DMS53 (cell line): ENCODE results near the gene CRTC2.
A peak's percentile ranks its signal among the peaks of the same experiment; 100 is the strongest.

ENCODE experiments used
- DNase-seq: peaks from one replicate; lab custom pipeline; 2025; lab: John Stamatoyannopoulos, UW

The CRTC2 gene

GRCh38 chr1:153946622-153947241 is 11.7 kb downstream of the CRTC2 start, which contains the start of gene DENND4B:
TSS of gene DENND4B (minus strand) at chr1:153946718. CDS start at chr1:153944374, 2,344 bp downstream.
- DNase-seq: peak; percentile 92

DNA sequence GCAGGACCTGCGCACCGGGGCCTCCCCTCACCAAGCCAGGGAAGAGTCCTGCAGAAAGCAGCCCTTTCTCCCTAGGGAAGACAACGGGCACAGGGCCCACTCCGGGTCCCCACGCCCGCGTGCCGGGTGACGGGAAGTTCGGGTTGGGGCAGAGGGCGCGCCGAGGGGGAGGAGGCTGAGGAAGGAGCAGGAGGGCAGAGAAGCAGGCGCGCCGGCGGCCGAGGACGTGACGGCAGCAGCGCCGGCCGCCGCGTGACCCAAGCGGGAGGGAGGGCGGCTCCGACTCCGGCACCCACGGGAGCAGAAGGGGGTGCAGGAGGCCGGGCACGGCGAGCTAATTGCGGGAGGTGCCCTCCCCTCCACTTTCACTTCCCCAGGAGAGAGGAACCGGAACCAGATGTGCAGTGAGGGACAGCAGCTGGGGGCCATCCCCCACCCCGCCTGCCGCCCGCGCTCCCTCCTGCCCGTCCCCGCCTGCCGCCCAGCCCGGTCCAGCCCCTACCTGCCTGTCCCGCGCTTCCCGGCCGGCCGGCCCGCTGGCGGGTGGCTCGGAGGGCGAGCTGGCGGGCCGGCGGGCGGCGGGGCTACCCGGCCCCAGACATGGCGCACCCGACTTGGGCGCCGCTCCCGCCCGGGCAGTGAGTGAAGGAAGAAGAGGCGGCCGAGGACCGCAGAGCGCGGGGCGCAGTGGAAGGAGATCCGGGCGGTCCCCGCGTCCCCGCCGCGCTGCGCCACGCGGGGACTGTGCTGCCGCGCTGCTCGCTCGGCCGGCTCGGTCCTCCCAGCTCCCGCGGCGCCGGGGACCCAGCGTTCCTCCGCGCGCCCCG is 12.4 kb downstream of the CRTC2 start:
- DNase-seq: peak; percentile 86

DNA sequence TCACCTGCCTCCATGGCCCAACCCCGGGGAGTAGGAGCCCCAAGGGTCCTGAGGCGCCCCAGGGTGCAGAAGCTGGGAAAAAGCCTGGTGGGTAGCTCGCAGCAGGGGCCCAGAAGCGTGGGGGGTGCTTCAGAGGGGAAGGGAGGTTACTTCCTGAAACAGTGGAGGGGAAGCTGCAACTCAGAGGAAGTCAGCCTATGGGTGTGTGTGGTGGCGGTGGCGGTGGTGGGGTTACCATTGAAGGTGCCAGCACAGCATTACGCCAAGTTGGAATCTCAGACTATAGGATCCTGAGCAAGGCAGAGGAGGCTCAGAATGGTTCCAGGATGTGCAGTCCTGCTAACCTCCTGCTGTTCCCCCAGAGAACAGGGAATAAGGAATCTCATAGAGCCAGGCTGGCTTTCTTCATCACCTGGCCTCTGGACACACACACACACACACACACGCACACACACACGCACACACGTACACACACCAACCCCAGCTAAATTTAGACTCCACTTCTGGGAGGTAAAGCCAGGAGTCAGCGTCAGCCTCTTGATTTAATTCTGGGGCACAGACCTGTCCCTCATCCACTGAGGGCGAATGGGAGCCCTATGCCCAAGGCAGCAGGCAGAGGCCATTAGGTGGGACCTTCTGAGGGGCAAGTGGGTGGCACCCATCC is 13.1 kb downstream of the CRTC2 start:
- DNase-seq: peak; percentile 68

GRCh38 chr1:153944827-153945117 is 13.6 kb downstream of the CRTC2 start:
- no peak for DNase-seq

GRCh38 chr1:153944005-153944826 is 14.2 kb downstream of the CRTC2 start:
- DNase-seq: no peak

DNA sequence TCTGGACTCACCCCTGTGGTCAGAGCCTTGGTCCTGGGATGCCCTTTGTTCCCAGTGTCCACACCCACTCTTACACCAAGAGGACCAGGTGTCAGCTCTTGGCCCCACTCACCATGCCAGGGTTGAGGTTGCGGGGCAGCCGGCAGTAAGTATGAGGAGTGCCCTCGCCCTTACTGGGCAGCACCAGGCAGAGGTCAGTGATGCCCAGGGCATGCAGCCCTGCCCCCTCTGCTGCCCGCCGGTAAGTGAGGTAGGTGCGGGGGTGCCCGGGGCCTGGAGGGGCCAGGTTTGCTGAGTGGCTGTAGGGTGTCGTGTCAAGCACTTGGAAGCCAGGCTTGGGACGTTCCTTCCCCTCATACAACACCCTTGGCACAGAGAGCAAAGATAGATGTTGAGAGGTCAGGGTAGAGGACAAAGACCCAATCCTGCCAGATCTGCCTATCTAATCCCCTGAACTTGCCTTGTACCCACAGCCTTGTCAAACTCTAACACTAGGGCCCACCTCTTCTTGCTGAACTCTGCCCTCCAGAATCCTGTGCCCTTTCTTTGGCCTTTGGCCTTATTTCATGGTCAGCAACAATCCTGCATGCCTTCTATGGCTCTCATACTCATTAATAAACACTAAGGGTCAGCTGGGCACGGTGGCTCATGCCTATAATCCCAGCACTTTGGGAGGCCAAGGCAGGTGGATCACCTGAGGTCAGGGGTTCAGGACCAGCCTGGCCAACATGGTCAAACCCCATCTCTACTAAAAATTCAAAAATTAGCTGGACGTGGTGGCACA is 15.5 kb downstream of the CRTC2 start:
- DNase-seq: no peak

GRCh38 chr1:153941826-153942725 is 16.3 kb downstream of the CRTC2 start:
- no peak for DNase-seq

GRCh38 chr1:153940756-153941155 is 17.7 kb downstream of the CRTC2 start:
- no peak for DNase-seq

GRCh38 chr1:153939476-153939875 is 18.9 kb downstream of the CRTC2 start:
- DNase-seq: no peak

DNA sequence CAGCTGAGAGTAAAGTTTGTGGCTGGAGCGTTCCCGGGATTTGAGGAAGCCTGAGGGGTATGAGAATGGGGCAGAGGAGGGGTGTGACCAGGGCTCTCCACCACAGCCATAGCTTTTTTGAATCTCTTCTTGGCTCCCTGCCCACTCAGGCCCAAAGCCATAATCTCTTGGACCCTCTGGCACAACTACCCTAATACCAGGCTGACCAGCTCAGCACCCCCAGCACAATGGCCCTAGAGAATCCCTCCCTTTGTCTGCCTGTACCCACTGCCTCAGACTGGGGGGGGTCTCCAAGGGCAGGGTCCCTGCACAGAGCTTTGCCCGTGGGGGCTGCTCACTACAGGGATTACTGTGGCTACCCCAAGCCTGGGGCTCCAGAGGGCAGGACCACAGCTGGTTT is 19.4 kb downstream of the CRTC2 start:
- DNase-seq: no peak

- no peak for DNase-seq
Observed at GRCh38 chr1:153937331-153937730, 21.1 kb downstream of the CRTC2 start.

DNA sequence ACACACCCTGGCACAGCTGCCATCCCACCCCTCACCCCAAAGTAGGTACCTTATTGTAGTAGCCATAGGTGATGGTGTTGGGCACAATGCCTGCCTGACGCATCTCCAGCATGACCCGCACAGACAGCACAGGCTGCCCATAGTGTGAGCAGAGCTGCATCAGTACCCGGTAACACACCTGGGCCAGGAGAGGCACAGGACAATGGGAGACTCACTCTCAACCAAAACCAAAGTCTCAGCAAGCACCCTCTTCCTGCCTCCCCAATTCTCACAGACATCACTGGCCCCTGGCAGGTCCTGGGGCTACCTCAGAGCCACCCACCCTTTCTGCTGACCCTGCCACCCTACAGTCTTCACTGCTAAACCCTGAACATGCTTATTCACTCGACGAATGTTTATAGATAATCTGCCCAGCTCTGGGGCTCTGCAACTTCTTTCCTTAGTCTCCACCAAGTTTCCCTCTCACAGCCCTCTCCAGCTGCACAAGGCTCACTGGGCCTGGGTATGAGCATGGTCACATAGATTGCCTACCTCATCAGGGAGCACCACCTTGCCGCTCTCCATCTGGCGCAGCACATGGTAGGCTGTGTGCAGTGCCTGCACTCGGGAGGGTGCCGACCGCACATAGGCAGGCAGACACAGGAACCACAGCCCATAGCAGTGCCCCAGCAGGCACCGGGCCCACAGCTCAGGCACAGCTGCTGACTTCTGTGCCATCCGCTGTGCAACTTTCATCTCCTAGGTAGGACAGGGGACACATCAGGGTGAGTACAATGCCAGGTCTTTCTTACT is 22.2 kb downstream of the CRTC2 start:
- DNase-seq: no peak

DNA sequence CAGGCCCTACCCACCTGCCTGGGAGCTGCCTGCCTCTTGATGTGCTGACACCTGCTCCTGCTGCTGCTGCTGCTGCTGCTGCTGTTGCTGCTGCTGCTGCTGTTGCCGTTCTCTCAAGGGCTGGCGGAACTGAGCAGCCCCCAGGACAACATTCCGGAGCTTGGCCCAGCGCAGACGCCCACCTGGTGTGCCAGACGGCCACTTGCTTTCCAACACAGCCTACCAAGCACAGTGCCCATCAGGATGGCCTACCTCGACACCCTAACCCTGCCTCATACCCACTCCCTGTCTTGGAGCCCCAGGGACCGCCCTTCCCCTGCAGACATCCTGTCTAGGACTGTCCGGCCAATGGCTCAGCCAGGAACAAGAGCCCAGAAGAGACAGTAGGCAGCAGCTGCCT is 23.7 kb downstream of the CRTC2 start:
- DNase-seq: no peak

DNA sequence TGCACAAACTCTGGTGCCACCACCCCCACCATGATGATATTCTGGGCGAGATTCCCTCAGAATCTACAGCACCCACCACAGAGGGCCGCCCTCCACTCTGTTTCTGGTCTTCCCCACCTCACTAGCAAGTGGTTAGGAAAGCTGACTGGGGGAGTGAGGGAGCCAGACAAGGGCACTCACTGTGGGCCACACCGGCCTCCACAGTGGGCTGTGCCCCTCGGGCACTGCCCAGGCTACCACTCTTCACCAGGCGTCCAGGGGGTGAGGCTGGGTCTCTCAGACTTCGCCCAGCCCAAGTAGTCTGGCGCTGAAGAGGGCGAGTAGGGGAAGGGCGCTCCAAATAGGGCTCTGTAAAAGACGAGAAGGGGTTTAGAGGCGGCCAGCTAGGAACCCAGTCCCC is 24.5 kb downstream of the CRTC2 start:
- DNase-seq: no peak

GRCh38 chr1:153933430-153933829 is 25.0 kb downstream of the CRTC2 start:
- no peak for DNase-seq

DNA sequence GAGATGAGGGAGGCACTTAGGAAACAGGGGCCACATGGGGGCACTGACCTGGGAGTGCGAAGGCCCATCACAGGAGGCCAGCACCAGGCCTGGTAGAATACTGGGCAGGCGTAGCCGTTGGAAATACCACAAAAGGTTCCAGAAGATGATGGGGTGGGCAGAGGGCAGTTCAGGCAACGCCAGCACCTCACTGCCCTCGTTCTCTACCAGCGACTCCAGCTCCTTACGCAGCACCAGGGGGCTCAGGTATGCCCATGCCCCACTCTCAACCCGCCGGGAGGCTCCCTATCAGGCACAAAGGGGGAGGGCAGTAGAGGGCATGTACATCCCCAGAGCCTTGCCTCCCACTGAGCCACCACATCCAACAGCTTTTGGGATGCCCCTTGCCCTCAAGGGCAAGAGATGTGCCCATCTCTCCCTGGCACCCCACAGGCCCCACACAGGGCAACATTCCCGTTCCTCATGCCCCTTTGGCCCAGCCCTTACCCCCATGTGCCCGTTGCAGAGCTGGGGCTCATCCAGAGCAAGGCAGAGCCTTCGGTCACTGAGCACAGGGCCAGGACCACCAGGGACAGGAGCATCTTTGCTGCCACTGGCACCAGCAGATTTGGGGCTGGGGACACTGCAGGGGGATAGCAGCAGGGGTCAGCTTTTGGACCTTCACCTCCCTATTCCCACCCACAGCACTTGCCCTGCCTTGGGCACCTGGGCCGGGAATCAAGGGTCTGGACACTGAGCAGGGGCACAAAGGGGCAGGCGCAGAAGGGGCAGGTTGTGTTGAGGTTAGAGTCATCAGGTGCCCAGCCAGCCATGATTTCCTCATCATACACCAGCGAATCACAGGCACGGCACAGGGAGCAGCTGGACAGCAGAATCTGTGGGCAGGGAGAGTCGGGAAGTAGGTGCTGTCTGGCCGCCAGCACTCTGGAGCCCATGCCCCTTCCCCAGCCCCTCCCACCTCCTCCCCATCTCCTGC is 26.0 kb downstream of the CRTC2 start:
- DNase-seq: no peak

DNA sequence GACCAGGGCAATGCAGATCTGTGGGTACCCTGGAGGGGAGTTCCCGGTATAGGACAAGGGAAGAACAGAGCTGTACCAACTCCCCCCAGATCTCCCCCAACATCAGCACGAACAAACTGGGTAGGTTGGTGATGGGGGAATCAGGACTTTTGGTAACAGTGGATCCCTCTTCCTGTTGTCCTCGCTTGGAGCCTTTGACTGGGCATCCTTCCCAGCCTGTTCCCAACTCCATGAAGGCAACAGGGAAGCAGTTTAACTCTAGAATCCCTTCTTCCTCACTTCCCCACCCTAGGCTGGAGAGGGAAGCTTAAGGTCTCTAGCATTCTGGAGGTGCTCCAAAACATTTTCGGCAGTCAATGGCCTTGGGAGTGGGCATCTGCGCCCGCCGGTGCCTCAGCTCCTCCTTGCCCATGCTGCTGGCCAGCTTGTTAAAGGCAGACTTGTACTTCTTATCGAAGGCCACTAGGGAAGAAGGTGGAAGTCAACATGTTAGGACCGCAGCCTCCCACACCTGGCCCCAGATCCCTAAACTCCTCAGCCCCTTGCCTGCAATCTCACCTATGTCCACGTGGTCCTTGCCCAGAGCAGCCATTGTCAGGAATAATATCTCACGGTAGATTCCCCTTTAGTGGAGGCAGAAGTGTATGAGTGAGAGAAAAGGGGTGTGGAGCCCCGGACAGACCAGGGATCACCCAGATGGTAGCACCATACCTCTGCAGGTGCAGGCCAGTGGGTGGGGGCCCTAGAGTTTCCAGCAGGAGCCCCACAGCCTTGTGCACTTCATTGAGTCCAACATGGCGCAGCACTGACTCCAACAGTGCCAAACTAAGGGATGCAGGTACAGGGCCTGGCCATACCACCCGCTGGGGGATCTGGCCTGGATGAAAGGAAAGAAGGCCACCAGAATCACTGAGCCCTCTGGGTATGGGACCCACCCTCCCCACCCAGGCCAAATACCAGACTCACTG is 28.1 kb downstream of the CRTC2 start:
- DNase-seq: peak; percentile 22
